ENCODE results near the gene CAVIN3.

Gene CAVIN3

DNA sequence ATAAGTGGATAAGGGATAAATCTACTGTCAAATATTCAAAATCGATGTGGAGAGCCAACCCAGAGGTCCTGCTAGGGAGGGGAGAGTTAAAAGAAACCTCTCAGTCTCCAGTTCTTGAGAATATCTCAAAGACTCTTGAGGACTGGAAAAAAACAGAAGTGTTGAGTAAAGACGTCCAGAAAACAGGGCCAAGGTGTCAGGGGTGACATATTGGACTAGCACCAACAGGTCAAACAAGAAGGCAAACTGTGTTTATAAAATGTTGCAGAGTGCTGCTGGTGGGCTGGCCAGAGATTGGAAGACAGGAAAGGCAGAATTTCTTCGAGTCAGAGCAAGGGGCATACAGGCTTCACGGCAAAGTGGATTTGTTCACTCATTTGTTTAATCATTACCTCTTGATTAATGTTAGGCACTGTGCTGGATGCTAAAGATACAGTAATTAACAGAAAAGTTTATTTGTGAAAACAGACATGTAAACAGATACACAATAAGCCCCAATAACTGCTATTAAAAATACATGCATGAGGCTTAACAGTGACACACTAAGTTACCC is 36.3 kb upstream of the CAVIN3 start:
- in situ Hi-C loops (cut with MboI; ENCODE audit: low pct_unique_long_range_greater_than_20kb, low sequenced_read_pairs, unreplicated experiment): no loop called here
- DNase-seq (ENCODE audit: low spot score): no peak
- TF ChIP-seq, protein P1, sequence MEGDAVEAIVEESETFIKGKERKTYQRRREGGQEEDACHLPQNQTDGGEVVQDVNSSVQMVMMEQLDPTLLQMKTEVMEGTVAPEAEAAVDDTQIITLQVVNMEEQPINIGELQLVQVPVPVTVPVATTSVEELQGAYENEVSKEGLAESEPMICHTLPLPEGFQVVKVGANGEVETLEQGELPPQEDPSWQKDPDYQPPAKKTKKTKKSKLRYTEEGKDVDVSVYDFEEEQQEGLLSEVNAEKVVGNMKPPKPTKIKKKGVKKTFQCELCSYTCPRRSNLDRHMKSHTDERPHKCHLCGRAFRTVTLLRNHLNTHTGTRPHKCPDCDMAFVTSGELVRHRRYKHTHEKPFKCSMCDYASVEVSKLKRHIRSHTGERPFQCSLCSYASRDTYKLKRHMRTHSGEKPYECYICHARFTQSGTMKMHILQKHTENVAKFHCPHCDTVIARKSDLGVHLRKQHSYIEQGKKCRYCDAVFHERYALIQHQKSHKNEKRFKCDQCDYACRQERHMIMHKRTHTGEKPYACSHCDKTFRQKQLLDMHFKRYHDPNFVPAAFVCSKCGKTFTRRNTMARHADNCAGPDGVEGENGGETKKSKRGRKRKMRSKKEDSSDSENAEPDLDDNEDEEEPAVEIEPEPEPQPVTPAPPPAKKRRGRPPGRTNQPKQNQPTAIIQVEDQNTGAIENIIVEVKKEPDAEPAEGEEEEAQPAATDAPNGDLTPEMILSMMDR (IDR thresholded peaks at IDR 0.05; ENCODE audit: extremely low read depth, insufficient read depth, missing control alignments): no peak

DNA sequence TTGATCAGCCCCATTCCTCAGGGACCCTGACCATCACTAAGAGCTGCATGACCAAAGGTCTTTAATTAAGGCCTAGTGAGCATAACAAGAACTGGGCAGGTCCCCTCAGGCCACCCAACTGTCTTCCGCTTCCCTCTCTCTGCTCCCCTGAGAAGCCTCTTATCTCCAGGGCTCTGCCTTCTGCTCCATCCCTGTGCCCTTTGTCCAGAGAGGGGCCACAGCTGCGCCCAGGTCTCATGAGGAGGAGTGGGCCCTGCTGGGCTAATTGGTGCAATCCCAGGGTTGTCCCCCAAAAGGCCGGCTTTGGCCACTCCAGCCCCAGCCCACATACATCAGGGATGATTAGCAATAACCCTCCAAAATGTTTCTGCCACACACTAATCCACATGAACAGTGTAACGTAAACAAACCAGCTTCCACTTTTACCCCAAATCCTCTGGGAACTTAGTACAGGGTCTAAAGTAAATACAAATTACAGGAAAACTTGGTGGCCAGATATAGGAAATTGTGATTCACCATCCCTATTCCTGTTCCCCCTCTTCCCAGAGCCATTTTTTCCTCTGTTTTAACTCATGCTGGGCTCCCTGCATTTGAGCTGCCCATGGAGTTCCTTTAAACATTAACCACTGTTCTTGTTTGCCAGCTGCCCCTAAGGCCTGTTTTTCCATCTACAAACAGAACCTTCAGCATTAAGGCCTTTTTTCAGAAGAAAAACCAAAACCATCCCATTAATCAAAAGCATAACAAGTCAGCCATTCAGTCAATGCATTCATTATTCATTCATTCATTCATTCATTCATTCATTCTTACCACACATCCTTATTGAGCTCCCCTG is 34.6 kb upstream of the CAVIN3 start:
- DNase-seq (ENCODE audit: low spot score): no peak
- in situ Hi-C loops (cut with MboI; ENCODE audit: low pct_unique_long_range_greater_than_20kb, low sequenced_read_pairs, unreplicated experiment): no loop called here

GRCh38 chr11:6353367-6353987 is 33.2 kb upstream of the CAVIN3 start:
- TF ChIP-seq, protein P1 (IDR thresholded peaks at IDR 0.05; ENCODE audit: extremely low read depth, insufficient read depth, missing control alignments): peak; percentile 96
- DNase-seq (ENCODE audit: low spot score): peak; percentile 65
- in situ Hi-C loops (cut with MboI; ENCODE audit: low pct_unique_long_range_greater_than_20kb, low sequenced_read_pairs, unreplicated experiment): no loop called here

More for the DNA sequence above, 34.6 kb upstream of the CAVIN3 start:
- TF ChIP-seq, protein P1 (IDR thresholded peaks at IDR 0.05; ENCODE audit: extremely low read depth, insufficient read depth, missing control alignments): no peak

GRCh38 chr11:6351782-6352382 is 31.6 kb upstream of the CAVIN3 start:
- no peak for DNase-seq (ENCODE audit: low spot score)
- in situ Hi-C loops (cut with MboI; ENCODE audit: low pct_unique_long_range_greater_than_20kb, low sequenced_read_pairs, unreplicated experiment): no loop called here
- TF ChIP-seq, protein P1 (IDR thresholded peaks at IDR 0.05; ENCODE audit: extremely low read depth, insufficient read depth, missing control alignments): no peak

GRCh38 chr11:6350486-6350885 is 30.2 kb upstream of the CAVIN3 start:
- no peak for DNase-seq (ENCODE audit: low spot score)
- in situ Hi-C loops (cut with MboI; ENCODE audit: low pct_unique_long_range_greater_than_20kb, low sequenced_read_pairs, unreplicated experiment): no loop called here
- TF ChIP-seq, protein P1 (IDR thresholded peaks at IDR 0.05; ENCODE audit: extremely low read depth, insufficient read depth, missing control alignments): no peak

DNA sequence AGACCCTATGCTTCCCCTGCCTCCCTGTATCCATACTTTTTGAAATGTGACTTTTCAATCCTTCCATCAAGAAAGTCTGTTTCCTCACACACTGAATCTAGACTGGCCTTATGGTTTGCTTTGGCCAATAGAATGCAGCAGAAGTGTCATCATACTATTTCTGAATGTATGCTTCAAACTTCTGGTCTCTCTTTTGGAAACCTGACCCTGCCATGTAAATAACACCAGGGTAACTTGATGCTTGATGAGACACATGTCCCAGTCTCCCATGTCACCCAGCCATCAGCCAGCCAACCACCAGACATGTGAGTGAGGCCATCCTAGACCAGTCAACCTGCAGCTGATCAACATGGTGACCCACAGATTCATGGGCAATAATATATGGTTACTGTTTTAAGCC is 29.7 kb upstream of the CAVIN3 start:
- in situ Hi-C loops (cut with MboI; ENCODE audit: low pct_unique_long_range_greater_than_20kb, low sequenced_read_pairs, unreplicated experiment): no loop called here
- no peak for DNase-seq (ENCODE audit: low spot score)
- TF ChIP-seq, protein P1 (IDR thresholded peaks at IDR 0.05; ENCODE audit: extremely low read depth, insufficient read depth, missing control alignments): no peak
